Activated T-helper 2 cell treated with anti-CD3 and anti-CD28 coated beads, Interferon-gamma antibody, Interleukin-2, Interleukin-4, amounts not matched to agents 10 μg/mL and 5 μg/mL and 100 μg/mL, durations not matched to agents 14 hours and 24 hours and 36 hours (primary cell): Measurements from ENCODE around the gene RSRC2. TPM values are rescaled to one million over a fixed set of nuclear protein-coding genes. Genes with fewer than 3 reads are reported as not detected.
"Not testable (repeated sequence)": the region's sequence is repeated elsewhere in the genome, so short reads cannot be mapped to it uniquely, and the experiment has no call there.

ENCODE experiments used
- DNase-seq: peaks from one replicate; pipeline ENCODE4 v3.0.0; 2021; ENCODE audit warnings: low spot score
- H3K27ac Mint-ChIP-seq: one replicate; pipeline ENCODE4 v1.8.0; 2021; ENCODE audit warnings: mixed read lengths
- H3K27me3 Mint-ChIP-seq: one replicate; pipeline ENCODE4 v1.8.0; 2021; ENCODE audit warnings: low read depth, mixed read lengths
- H3K36me3 Mint-ChIP-seq: one replicate; pipeline ENCODE4 v1.8.0; 2021; ENCODE audit warnings: low read depth, mixed read lengths
- H3K4me1 Mint-ChIP-seq: one replicate; pipeline ENCODE4 v1.8.0; 2021; ENCODE audit warnings: low read depth, mixed read lengths
- H3K4me3 Mint-ChIP-seq: one replicate; pipeline ENCODE4 v1.8.0; 2021; ENCODE audit warnings: low read depth, mild to moderate bottlenecking, moderate library complexity, mixed read lengths
- H3K9me3 Mint-ChIP-seq: one replicate; pipeline ENCODE4 v1.8.0; 2021; ENCODE audit warnings: mixed read lengths
- intact Hi-C: fragments of 100-400 bp; cut with micrococcal nuclease; formaldehyde crosslinking; loops from one replicate; pipeline ENCODE4 v1.15.1; 2023
- total RNA-seq: library from RNA; stranded (reverse); gene quantifications from 2 replicates; pipeline ENCODE4 v1.2.3, GENCODE V29; 2022

Gene RSRC2
- total RNA-seq, 1 donor from 2014 or later: 105 TPM

DNA sequence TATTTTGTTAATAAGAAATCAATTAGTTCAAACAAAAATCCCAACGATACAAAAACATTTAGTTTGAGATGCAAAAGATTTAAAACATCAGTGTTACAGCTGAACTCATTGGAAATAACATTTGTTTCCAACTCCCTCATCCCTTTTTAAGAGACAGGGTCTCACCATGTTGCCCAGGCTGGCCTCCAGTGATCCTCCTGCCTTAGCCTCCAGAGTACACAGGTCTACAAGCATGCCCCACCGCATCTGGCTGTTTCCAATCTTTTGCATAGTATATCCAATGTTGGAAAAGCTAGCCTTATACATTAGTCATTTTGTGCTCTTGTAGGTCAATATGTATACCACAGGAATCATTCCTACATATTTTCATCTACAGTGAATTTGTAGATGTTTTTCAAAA is 11.5 kb downstream of the RSRC2 start:
- Mint-ChIP-seq H3K36me3 (peaks cover 88% of the 10 kb centered on the region), H3K27me3 (no peaks in the 10 kb centered on the region), H3K4me1 (peaks cover 19% of the 10 kb centered on the region), H3K4me3 (no peak overlapping the region), H3K27ac (no peak overlapping the region), H3K9me3 (no peaks in the 10 kb centered on the region)
- intact Hi-C loops: no loop called here
- DNase-seq: no peak

DNA sequence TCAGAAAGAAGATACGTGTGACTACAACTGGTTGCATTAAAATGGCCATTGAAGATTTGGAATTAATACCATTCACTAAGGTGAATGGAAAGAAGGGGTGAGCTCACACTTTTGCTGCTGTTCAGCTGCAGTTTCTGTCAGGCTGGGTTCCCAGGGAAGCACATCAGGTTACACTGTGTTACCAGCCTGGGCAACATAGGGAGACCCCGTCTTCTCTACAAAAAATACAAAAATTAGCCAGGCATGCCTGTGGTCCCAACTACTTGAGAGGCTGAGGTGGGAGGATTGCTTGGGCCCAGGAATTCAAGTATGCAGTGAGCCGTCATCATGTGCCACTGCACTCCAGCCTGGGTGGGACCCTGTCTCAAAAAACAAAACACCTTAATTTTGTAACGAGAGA is 13.1 kb downstream of the RSRC2 start:
- intact Hi-C loops: no loop called here
- Mint-ChIP-seq H3K27me3 (no peaks in the 10 kb centered on the region), H3K4me1 (peaks cover 11% of the 10 kb centered on the region), H3K27ac (no peak overlapping the region), H3K4me3 (no peak overlapping the region), H3K36me3 (peaks cover 89% of the 10 kb centered on the region), H3K9me3 (no peaks in the 10 kb centered on the region)
- no peak for DNase-seq

DNA sequence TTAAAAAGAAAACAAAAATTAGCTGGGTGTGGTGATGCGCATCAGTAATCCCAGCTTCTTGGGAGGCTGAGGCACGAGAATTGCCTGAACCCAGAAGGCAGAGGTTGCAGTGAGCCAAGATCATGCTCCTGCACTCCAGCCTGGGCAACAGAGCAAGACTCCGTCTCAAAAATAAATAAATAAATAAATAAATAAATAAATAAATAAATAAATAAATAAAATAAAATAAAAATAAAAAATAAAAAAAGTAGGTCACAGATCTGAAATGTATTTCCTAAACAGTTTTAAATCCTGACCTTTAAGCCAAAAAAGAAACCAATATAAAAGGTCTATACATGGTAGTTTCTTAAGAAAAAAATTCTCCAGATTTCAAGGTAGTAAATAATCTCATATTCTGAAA is 13.7 kb downstream of the RSRC2 start:
- H3K36me3 Mint-ChIP-seq: peaks cover 89% of the 10 kb centered on the region
- H3K4me1 Mint-ChIP-seq: peaks cover 11% of the 10 kb centered on the region
- H3K4me3 Mint-ChIP-seq, DNase-seq, H3K27me3 Mint-ChIP-seq, intact Hi-C loops, H3K27ac Mint-ChIP-seq, H3K9me3 Mint-ChIP-seq: not testable (repeated sequence)

DNA sequence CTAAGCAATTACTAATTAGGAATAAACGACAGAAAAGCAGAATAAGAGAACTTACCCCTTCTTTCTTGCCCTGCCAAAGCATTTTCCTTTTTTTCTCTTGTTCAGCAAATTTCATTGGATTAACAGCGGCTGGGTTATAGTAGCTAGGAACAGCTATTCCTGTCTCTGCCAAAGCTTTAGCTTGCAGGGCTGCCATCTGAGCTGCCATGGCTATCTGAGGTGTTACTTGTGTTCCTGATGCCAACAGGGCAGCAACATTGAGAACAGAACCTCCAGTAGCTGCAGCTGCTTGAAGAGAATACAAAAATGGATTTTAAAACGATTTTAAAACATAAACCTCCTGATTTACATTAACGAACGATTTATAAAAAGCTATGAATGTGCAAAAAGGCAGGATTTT is 18.6 kb downstream of the RSRC2 start:
- no peak overlapping the region for H3K4me3 Mint-ChIP-seq
- no peak overlapping the region for H3K27ac Mint-ChIP-seq
- H3K27me3 Mint-ChIP-seq: no peaks in the 10 kb centered on the region
- H3K4me1 Mint-ChIP-seq: peaks cover 2% of the 10 kb centered on the region
- no peaks in the 10 kb centered on the region for H3K9me3 Mint-ChIP-seq
- peaks cover 80% of the 10 kb centered on the region for H3K36me3 Mint-ChIP-seq
- intact Hi-C loops: loop anchor here (10.0 kb wide), 1 partner anchor 703 kb away; the partner anchor contains the start of gene SETD1B
- DNase-seq: no peak

DNA sequence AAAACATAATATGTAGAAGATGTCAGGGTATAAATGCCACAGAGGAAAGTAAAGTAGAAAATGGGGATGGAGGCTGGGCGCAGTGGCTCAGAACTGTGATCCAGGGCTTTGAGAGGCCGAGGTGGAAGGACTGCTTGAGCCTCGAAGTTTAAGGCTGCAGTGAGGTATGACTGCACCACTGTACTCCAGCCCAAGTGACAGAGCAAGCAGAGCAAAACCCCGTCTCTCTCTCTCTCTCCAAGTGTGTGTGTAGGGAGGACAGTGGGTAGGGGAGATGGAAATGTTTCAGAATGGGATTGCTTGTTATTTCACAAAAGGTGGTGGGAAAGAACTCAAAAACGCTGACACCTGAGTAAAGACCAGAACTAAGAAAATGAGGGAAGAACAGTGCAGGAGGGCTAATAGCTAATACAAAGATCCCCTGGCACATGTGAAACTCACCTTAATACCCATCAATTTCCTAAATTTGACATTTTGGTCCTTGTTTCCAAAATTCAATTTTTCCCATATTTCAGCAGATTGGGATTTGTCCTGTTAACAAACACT is 20.3 kb downstream of the RSRC2 start:
- intact Hi-C loops: loop anchor here (10.0 kb wide), 1 partner anchor 702 kb away; the partner anchor contains the start of gene SETD1B
- Mint-ChIP-seq H3K4me1 (peaks cover 11% of the 10 kb centered on the region), H3K4me3 (no peak overlapping the region), H3K27me3 (no peaks in the 10 kb centered on the region), H3K9me3 (no peaks in the 10 kb centered on the region), H3K36me3 (peaks cover 79% of the 10 kb centered on the region), H3K27ac (peak overlapping the region; percentile 45)
- no peak for DNase-seq

DNA sequence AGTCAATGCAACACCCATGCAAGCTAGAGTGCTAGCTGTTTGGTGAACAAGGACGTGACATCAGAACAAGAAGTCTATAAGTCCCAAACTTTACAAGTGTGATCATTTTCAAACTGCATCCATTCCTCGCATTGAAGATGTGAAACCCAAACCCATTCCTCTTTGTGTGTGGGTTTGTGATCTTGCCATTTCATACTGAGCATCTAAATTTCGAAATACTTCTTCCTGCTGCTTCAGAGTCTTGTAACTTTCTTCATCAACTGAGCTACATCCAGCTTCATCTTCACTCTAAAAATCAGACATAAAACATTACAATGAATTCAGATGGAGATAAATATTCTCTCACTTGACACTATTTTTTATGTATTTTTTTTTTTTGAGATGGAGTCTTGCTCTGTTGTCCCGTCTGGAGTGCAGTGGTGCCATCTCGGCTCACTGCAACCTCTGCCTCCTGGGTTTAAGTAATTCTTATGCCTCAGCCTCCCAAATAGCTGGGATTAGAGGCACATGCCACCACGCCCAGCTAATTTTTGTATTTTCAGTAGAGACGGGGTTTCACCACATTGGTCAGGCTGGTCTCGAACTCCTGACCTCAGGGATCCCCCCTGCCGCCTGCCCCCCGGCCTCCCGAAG is 21.2 kb downstream of the RSRC2 start:
- Mint-ChIP-seq H3K27me3 (no peaks in the 10 kb centered on the region), H3K36me3 (peaks cover 76% of the 10 kb centered on the region), H3K4me3 (no peak overlapping the region), H3K27ac (no peak overlapping the region), H3K9me3 (no peaks in the 10 kb centered on the region), H3K4me1 (peaks cover 18% of the 10 kb centered on the region)
- DNase-seq: no peak
- intact Hi-C loops: loop anchor here (10.0 kb wide), 1 partner anchor 701 kb away; the partner anchor contains the start of gene SETD1B

DNA sequence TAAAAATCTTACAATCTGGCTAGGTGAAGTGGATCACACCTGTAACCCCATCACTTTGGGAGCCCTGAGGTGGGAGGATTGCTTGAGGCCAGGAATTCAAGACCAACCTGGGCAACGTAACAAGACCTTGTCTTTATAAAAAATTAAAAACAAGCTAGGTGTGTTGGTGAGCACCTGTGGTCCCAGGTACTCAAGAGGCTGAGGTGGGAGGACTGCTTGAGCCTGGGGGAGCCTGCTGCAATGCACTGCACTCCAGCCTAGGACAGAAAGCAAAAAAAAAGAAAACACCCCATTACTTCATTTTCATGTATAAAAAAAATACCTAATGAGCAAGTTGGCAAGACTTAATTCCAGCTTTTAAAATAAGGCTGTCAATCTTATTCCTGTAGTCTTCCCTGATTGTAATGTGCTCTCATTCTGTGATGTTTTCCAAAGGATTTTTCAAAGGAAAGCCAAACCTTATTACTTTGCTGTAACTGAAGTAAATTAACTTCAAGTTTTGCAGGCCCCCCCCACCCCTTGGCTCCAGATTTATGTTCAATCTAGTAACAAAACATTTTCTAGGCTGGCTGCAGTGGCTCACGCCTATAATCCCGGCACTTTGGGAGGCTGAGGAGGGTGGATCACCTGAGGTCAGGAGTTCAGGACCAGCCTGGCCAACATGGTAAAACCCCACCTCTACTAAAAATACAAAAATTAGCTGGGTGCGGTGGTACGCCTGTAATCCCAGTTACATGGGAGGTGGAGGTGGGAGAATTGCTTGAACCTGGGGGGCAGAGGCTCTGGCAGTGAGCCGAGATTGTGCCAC is 22.7 kb downstream of the RSRC2 start:
- intact Hi-C loops: loop anchor here (10.0 kb wide), 1 partner anchor 699 kb away; the partner anchor contains the start of gene SETD1B

DNA sequence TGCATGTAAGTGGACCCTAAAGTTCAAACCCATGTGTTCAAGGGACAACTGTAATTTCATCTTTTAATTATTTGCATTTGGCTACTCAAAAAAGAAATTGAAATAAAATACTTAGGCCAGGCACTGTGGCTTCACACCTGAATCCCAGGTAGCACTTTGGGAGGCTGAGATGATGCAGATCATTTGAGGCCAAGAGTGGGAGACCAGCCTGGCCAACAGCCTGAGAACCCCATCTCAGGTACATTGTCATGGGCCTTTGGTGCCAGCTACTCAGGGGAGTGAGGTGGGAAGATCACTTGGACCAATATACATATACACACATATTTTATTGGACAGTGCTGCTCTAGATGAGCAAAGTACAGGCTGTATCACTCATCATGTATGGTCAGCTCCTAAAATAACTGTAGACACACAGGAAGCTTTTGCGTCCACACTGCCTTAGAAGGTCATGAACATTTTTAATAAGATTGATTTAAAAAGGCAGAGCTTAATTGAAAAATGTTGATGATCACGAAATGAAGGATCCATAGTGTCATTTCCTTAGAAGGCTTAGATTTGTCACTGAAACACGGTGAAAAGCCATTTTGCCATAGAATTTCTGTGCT is 23.5 kb downstream of the RSRC2 start:
- intact Hi-C loops: loop anchor here (10.0 kb wide), 1 partner anchor 698 kb away; the partner anchor contains the start of gene SETD1B
- no peak overlapping the region for H3K4me3 Mint-ChIP-seq
- peaks cover 64% of the 10 kb centered on the region for H3K36me3 Mint-ChIP-seq
- H3K9me3 Mint-ChIP-seq: no peaks in the 10 kb centered on the region
- H3K4me1 Mint-ChIP-seq: peaks cover 27% of the 10 kb centered on the region
- H3K27ac Mint-ChIP-seq: peak overlapping the region; percentile 33
- DNase-seq: no peak
- no peaks in the 10 kb centered on the region for H3K27me3 Mint-ChIP-seq

More for the DNA sequence above, 22.7 kb downstream of the RSRC2 start:
- H3K36me3 Mint-ChIP-seq: peaks cover 67% of the 10 kb centered on the region
- H3K27ac Mint-ChIP-seq: no peak overlapping the region
- H3K27me3 Mint-ChIP-seq: no peaks in the 10 kb centered on the region
- H3K4me3 Mint-ChIP-seq: no peak overlapping the region
- no peak for DNase-seq
- H3K4me1 Mint-ChIP-seq: peaks cover 20% of the 10 kb centered on the region
- H3K9me3 Mint-ChIP-seq: no peaks in the 10 kb centered on the region

DNA sequence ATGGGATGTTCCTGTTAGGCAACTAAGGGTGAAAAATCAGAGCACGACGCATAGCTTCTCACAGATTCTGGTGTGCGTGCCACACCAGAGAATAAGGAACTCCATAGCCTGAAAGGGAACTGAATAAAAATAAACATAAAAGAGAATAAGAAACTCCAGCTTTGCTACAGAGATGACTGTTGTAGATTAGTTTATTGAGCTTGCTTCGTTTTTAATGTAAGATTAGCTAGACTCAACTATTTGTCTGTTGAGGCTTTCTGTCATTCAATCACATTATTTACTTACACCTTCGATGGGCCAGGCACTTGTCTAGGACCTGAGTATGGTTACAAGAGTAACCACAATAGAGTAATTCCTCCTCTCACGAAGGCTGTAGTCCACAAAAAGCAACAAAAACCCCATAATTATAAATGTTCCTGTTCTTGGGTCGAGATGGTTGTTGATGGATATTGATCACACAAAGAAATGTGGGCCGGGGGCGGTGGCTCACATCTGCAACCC is 25.2 kb downstream of the RSRC2 start:
- peak overlapping the region; percentile 96 for H3K4me3 Mint-ChIP-seq
- H3K9me3 Mint-ChIP-seq: no peaks in the 10 kb centered on the region
- H3K4me1 Mint-ChIP-seq: peaks cover 28% of the 10 kb centered on the region
- H3K27me3 Mint-ChIP-seq: no peaks in the 10 kb centered on the region
- intact Hi-C loops: loop anchor here (1.0 to 10.0 kb wide), 4 partner anchors 26 to 697 kb away; partner anchors contain the start of genes KNTC1, SETD1B and VPS33A
- H3K36me3 Mint-ChIP-seq: peaks cover 54% of the 10 kb centered on the region
- peak overlapping the region; percentile 98 for H3K27ac Mint-ChIP-seq
- DNase-seq: no peak

DNA sequence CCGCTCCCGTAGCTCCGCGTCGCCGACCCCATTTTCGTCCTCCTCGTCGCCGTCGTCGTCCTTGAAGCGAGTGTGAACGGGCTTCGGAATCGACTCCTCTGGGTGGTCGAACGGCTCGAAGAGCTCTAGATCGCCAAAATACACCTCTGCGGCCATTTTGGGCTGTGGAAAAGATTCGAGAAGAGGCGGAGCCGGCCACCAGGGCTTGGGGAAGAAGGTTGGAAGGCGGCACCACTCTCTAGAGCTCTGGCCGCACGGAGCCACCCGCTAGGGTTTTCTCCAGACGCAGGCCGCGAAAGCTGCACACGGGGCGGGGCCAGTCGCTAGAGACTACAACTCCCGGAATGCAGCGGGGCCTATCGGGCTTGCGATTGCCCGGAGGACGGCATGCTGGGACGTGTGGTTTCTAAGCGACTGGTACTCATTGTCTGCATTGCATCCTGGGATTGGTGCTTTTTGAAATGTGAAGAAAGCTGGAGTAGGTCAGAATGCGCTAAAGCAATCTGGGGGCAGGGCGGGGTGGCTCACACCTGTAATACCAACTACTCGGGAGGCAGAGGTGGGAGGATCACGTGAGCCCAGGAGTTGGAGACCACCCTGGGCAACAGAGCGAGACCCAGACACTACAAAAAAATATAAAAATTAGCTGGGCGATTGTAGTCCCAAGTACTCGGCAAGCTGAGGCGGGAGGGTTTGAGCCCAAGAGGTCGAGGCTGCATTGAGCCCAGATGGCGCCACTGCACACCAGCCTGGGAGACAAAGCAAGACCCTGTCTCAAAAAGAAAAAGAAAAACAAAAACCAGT is 25.8 kb downstream of the RSRC2 start, which contains the start of gene ZCCHC8:
TSS of gene ZCCHC8 (minus strand) at position 248 of the 804 bp plus-strand sequence. CDS start at position 156, 92 bp downstream.
- Mint-ChIP-seq H3K27me3 (no peaks in the 10 kb centered on the region), H3K9me3 (no peaks in the 10 kb centered on the region), H3K27ac (peak within 1 kb of the TSS; percentile 98), H3K4me3 (peak within 1 kb of the TSS; percentile 96), H3K36me3 (peaks cover 49% of the 10 kb centered on the region), H3K4me1 (peaks cover 28% of the 10 kb centered on the region)
- intact Hi-C loops: loop anchor here (1.0 to 10.0 kb wide), 4 partner anchors 26 to 696 kb away; partner anchors contain the start of genes KNTC1, SETD1B and VPS33A
- DNase-seq: peak; percentile 96

DNA sequence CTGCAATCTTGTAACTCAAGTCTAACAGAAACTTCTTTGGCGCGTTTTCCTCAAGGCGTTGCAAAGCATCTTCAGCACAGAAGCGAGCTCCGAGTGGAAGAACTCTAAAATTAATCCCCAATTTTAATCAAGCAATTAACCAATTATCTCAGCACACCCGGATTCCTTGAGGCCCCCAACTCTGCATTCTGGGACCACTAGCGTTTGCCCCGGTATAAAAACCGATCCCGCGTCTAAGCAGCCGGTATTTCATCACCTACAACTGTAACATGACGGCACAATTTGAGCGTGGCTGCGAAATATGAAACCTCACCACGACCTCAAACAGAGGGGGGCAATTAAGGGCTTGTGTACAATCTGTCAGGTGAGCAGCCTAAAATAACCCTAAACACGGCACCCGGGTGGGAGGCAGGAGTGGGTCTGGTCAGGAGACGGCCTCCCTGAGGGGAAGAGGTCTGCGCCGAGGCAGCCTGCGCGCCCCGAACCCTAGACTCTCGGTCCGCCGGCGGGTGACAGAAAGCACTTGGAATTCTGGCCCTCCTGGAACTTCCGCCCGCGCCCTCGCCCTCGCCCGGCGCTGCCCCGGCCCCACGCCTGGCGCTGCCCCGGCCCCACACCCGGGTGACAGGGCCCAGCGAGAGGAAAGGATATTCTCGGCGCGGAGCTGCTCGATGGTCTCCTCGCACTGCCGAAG is 26.6 kb downstream of the RSRC2 start:
- DNase-seq: peak; percentile 48
- peak overlapping the region; percentile 98 for H3K27ac Mint-ChIP-seq

More for the DNA sequence above, 26.6 kb downstream of the RSRC2 start:
- Mint-ChIP-seq H3K9me3 (no peaks in the 10 kb centered on the region), H3K27me3 (no peaks in the 10 kb centered on the region), H3K4me1 (peaks cover 30% of the 10 kb centered on the region), H3K36me3 (peaks cover 48% of the 10 kb centered on the region), H3K4me3 (peak overlapping the region; percentile 96)
- intact Hi-C loops: loop anchor here (2.0 to 10.0 kb wide), 2 partner anchors 47 to 695 kb away; partner anchors contain the start of gene SETD1B
